C1 segment of cervical spinal cord (tissue), 14 donors: Measurements from ENCODE around the gene UPP1.
"Not testable (repeated sequence)": the region's sequence is repeated elsewhere in the genome, so short reads cannot be mapped to it uniquely, and the experiment has no call there.

Experiments used
- DNase-seq, 14 donors: peaks; one replicate each; lab custom pipeline; 2025; lab: John Stamatoyannopoulos, UW

UPP1 gene

DNA sequence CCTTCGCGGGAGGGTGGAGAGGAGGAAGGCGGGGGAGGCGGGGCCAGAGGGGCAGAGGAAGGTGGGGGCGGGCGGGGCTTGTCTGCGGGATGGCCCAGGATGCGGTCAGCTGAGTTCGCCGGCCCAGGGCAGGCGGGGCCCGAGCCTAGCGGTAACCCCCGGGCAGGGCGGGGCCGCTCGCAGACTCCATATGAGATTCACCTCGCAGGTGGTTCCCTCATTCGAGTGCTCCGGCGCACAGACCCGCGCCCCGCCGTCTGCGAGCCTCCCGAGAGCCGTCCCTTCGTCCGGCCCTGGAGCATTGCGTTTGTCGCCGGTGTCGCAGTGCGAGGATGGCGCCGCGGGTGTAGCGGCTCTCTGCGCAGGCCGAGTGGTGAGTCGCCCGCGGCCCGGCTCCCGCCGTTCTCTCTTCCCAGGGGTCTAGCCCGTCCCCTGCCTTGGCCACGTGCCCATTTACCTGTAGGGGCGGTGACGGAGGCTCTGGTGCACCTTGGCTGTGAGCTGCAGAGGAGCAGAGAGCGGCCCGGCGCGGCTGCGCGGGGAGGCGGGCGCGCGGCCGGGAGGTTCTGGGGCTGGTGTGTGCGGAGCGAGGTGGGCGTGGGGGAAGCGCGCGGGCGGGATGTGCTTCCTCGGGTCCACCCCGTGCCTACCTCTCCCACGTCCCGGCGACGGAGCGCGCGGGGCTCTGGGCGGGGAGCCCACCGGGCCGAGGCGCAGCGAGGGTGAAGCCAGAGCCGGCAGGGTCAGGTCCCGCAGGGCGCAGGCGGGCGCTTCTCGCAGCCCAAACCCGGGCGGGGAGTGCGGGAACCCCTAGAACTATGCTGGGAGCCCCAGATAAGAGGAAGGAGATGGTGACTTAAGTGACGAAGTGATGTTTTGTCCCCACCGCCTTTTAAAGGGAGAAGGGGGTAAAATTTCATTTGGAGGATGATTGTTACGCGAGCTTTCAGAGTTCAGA, at the start of gene UPP1:
Gene UPP1, plus strand, starts transcription at position 220 of the 958 bp plus-strand sequence. CDS start 5,519 bp downstream, outside the sequence.
- DNase-seq: peak in 12 of 14 donors; percentile 26 to 87 (median 72)

DNA sequence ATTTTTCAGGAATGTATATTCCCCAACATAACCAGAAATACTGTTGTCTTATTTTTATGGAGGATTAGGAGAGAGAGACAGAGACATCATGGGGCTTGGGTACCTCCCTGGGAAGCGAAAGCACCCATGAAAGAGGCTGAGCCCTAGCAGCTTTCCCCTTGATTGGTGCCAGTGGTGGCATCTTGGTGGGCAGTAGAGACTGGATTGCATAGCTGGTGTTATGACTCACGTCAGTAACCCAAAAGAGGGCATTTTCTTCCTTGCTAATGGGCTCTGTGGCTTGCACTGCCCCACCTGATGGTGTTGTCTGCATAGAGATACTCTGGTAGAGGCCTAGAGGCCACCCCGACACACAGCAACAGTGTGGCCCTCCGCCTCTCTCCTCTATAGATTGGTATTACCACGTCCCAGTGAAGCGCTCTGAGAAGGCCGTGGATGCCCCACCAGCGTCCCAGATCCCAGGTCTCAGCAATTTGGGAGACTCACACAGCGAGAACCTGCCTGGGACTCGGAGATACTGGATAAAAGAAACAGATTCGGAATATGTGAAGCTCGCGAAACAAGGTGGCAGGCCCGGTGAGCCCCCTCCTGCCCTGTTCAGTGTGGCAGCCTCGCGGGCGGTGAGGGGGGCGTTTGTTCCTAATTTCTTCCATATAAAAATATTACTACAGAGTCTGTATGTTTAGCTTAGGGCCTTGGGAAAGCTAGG, 48.0 kb upstream of the UPP1 start:
- no peak for DNase-seq

DNA sequence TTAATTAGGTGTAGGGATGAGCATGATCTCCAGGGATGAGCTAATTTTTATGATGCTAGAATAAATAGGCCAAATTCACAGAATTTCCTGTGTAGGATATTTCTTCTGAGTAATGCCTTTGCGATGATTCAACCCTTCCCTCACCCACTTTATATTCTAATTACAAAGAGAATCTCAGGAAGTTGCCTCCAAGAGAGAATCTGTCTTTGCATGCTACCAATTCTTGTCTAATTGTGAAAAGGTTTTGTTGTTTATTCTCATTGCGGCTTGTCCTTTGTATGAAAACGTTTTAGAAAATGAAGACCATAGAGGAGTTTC, 47.5 kb upstream of the UPP1 start:
- no peak for DNase-seq

- no peak for DNase-seq
These were observed 46.8 kb upstream of the UPP1 start for GRCh38 chr7:48042216-48042615.

DNA sequence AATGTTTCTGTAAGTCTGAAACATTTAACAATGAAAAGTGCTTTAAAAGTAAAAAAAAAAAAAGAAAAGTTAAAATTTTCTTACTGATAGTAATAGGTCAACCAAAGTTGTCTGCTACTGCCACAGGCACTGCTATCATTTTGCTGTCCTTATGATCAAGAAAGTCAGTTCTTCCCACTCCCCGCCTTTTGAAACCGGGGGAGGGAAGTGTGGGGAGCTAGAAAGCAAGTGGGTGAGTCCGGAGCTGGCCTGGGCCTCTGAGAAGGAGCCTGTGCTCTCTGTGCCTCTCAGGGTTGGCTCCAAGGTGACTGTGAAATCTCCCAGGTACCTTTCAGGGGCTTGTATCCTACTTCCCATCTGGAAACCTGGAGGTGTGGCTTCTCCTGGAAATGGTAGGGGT, 46.4 kb upstream of the UPP1 start:
- DNase-seq: no peak

- DNase-seq: no peak
These were observed 43.8 kb upstream of the UPP1 start for GRCh38 chr7:48045195-48045765.

DNA sequence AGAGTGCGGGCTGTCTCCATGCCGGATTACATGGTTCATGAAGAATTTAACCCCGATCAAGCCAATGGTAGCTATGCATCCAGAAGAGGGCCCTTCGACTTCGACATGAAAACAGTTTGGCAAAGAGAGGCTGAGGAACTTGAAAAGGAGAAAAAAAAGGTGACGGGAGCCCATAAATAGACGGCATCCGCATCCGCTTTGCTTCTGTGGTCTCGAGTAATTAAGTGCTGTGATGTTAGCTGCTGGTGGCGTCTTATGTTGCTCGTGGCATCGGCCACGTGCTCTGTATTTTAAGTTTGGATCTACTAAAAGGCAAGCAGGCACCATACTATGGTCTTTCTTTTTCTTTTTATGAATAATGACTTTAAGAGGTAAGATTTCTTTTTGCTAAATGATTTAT, 42.6 kb upstream of the UPP1 start:
- no peak for DNase-seq

DNA sequence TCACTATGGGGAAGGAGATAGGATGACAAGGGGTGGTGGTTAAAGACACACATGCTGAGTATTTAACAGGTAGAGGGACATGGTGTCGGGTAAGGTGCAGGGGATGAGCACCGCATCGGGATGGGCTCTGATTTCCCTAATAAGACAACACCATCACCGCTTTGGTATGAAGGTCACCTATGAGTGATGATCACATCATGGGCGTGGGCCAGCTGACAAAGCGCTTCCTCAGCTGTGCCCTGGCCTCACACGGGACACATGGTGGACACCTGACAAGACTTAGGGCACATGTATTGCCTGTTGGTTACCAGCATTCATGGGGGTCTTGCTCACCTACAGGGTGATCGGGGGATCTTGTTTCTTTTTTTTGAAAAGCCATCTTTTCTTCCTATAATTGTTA, 41.0 kb upstream of the UPP1 start:
- DNase-seq: no peak

DNA sequence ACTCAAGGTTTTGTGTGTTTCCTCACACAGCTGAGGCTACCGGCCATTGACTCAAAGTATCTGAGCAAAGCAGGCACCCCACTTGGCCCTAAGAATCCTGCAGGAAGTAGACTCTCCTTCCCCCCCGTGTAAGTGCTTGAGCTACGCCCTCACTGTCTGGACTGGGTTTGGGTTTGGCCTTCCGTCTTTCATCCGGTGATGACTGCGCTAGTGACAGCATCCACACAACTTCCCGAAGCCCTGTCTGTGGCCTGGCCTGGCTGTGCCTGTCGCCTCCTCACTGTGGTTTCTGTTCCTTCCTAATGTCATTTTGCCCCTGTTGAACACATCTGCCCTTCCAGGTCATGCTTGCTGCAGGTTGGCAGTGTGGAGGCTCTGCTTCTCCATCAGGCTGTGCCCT, 39.2 kb upstream of the UPP1 start:
- DNase-seq: no peak

GRCh38 chr7:48052748-48053147, 36.3 kb upstream of the UPP1 start:
- DNase-seq: no peak

DNA sequence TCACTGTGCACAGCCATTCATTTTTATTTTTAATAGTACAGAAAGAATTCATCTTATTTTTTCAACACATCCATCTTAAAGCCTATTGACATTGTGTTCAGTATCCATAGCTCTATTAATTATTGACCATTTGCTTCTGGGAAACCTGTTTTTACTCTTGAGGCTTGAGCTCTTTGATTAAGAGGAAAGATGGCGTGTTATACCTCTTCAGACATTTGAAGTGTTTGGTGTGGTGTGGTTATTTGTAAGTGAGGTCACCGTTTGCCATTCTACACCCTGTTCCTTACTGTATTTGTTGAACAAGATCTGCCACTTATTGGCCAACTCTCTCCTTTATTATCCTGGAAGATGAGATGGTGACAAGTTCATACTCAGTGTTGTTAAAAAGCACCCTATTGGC, 35.3 kb upstream of the UPP1 start:
- no peak for DNase-seq

DNA sequence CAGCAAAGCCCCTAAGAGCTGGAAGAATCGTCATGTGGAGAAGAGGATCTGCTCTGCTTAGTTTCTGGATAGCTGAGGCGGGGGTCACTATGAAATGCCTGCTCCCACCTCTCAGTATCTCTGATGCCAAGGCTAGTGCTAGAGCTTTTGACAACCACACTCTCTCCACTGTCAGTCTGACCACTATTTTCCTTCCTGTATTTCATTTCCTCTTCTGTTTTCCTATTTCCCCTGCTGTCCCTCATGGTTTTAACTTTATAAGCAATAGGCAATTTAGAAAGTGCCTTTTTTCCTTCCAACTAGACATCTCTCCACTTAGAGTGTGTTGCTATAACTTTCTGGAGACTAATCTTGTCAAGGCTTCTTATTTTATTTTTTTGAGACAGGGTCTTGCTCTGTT, 30.1 kb upstream of the UPP1 start:
- DNase-seq: no peak

GRCh38 chr7:48059706-48060105, 29.4 kb upstream of the UPP1 start:
- DNase-seq: no peak

GRCh38 chr7:48063985-48064384, 25.1 kb upstream of the UPP1 start:
- no peak for DNase-seq

GRCh38 chr7:48067475-48067874, 21.6 kb upstream of the UPP1 start:
- DNase-seq: no peak

GRCh38 chr7:48074204-48074654, 14.8 kb upstream of the UPP1 start:
- no peak for DNase-seq

- no peak for DNase-seq
These were observed 11.6 kb upstream of the UPP1 start for GRCh38 chr7:48077423-48077822.

DNA sequence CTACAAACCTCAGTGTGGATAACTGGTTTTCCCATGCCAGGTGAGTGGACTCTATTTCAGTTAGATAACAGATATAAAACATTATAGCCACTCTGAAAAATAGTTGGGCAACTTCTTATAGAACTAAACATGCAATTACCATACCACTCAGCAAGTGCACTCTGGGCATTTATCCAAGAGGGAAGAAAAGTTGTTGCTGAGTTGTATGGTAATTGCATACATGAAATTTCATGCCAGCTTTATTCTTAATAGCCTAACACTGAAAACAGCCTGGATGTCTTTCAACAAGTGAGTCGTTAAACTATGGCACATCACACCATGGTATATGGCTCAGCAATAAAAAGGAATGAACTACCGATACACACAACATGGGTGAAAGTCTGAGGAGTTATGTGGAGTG, 10.6 kb upstream of the UPP1 start:
- DNase-seq: no peak

- DNase-seq: not testable (repeated sequence)
These were observed 6.7 kb upstream of the UPP1 start for GRCh38 chr7:48082378-48082777.

DNA sequence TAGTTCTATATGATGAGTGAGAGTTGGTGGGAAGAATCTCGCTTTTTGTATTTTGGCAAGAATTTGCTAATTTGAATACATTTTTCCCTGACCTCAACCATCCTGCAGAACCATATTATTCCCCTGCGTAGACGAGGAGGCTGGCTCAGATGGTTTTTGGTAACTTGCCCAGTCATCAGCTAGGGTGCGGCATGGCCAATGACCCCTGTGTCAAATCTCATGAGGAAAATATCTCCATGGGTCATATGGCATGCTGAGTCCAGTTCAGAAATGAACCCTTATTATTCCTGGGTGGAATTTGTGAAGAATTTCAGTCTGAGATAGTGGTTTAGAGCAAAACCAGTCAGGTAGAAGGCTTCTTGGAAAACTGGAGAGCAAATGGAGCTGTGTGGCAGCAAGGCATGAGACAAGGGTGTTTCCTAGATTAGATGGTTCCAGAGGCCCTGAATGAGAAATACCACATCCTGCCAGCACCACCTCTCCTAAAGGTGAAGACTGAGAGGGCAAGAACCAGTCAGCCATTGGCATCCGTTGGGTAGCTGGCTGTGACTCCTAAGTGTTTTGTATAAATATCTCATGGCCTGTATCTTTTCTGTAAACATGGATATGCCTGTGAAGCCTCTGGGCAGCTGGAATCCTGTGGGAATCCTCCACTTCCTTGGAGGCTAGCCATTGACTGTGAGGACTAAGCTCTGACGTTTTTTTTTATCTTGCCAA, 5.8 kb upstream of the UPP1 start:
- DNase-seq: no peak

DNA sequence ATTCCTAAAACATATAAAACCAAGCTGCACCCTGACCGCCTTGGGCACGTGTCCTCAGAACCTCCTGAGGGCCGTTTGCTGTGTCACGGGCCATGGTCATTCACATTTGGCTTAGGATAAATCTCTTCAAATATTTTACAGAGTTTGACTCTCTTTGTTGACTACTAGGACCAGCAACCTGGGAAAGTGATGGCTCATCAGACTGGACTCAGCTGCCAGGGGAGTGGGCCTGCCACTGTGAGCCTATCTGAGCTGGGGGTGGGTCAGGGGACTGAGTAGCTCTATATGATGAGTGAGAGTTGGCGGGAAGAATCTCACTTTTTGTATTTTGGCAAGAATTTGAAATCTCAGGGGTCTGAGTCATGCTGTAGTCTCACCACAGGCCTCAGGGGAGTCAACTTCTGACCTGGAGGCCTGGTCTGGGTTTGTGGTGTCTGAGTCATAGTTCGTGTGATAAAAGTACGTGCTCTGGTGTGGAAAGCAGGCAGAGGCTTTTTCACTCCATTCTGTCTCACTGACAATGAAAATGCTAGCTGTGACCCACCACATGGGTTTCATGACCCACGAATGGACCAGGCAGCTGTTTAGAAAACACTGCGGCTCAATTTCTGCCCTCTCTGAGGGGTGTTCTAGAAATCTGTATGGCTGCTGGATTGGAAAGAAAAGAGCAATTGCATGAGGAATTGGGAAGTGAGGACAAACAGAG, 4.2 kb upstream of the UPP1 start:
- DNase-seq: peak in 1 of 14 donors; percentile 10
